Fibroblast of lung (primary cell): ENCODE data around the gene MCRS1. TPM values are rescaled to one million over a fixed set of nuclear protein-coding genes. Genes with fewer than 3 reads are reported as not detected.
"Not testable (repeated sequence)": the region's sequence is repeated elsewhere in the genome, so short reads cannot be mapped to it uniquely, and the experiment has no call there.

Experiments used
- DNase-seq, 2 donors: peaks; one replicate each; pipeline versions ENCODE4 v3.0.0 to v3.0.0-alpha.2; 2010; ENCODE audit warnings: low read depth in 2 of 2
- H2AFZ ChIP-seq: 2 replicates; pipeline ENCODE4 v1.5.1; 2012; ENCODE audit warnings: low read length, control low read depth, inconsistent platforms
- H3K27ac ChIP-seq: 2 replicates; pipeline ENCODE4 v1.5.1; 2011; ENCODE audit warnings: low read length, control low read depth; ENCODE audit not compliant: insufficient read depth
- H3K27me3 ChIP-seq: 2 replicates; pipeline ENCODE4 v1.5.1; 2011; ENCODE audit warnings: mild to moderate bottlenecking, low read length; ENCODE audit not compliant: control insufficient read depth, insufficient read depth
- H3K36me3 ChIP-seq: 2 replicates; pipeline ENCODE4 v1.5.1; 2011; ENCODE audit warnings: low read length; ENCODE audit not compliant: control insufficient read depth, insufficient read depth
- H3K4me1 ChIP-seq: 2 replicates; pipeline ENCODE4 v1.5.1; 2011; ENCODE audit warnings: low read length; ENCODE audit not compliant: control insufficient read depth, insufficient read depth; ENCODE audit errors: extremely low read depth
- H3K4me2 ChIP-seq: 2 replicates; pipeline ENCODE4 v1.5.1; 2011; ENCODE audit warnings: low read length, control low read depth; ENCODE audit not compliant: insufficient read depth; ENCODE audit errors: extremely low read depth
- H3K4me3 ChIP-seq, 4 experiments: fragments of 200-600 bp in 1 of 4; sonication (generic) in 1 of 4; replicated peaks in 1 of 4; 2 replicates each; pipeline ENCODE4 v1.5.1; 2011 to 2016; ENCODE audit warnings: low read length in 4 of 4, low read depth in 3 of 4, mild to moderate bottlenecking in 3 of 4, control low read depth in 2 of 4, inconsistent platforms in 1 of 4, mixed read lengths in 1 of 4; ENCODE audit not compliant: insufficient read depth in 1 of 4; ENCODE audit errors: control extremely low read depth in 1 of 4
- H3K79me2 ChIP-seq: 2 replicates; pipeline ENCODE4 v1.5.1; 2012; ENCODE audit warnings: mild to moderate bottlenecking, low read length, inconsistent platforms; ENCODE audit not compliant: control insufficient read depth, insufficient read depth
- H3K9ac ChIP-seq: 2 replicates; pipeline ENCODE4 v1.5.1; 2011; ENCODE audit warnings: mild to moderate bottlenecking, low read length, control low read depth; ENCODE audit not compliant: insufficient read depth
- H3K9me3 ChIP-seq: 2 replicates; pipeline ENCODE4 v1.5.1; 2012; ENCODE audit warnings: low read depth, low read length; ENCODE audit not compliant: control insufficient read depth, insufficient read depth
- H4K20me1 ChIP-seq: 2 replicates; pipeline ENCODE4 v1.5.1; 2011; ENCODE audit warnings: low read length; ENCODE audit not compliant: control insufficient read depth, insufficient read depth; ENCODE audit errors: extremely low read depth
- CTCF ChIP-seq, 2 donors: IDR thresholded peaks in 1 of 2; conservative IDR thresholded peaks in 1 of 2; 1 replicate in 1 of 2; 2 replicates in 1 of 2; pipeline ENCODE4 v1.5.1; 2011 to 2012; ENCODE audit warnings: low read length in 2 of 2, control low read depth in 1 of 2, inconsistent platforms in 1 of 2, low read depth in 1 of 2, mild to moderate bottlenecking in 1 of 2
- EZH2 ChIP-seq: IDR thresholded peaks from 2 replicates; pipeline ENCODE4 v1.5.1; 2012; ENCODE audit warnings: low read length, control low read depth, mild to moderate bottlenecking; ENCODE audit errors: missing control alignments
- polyA plus RNA-seq, 2 donors: library from polyadenylated mRNA; depleted of rRNA in 1 of 2; stranded (reverse) in 1 of 2; unstranded in 1 of 2; fragments of >200 nt; gene quantifications; 2 replicates each; pipeline ENCODE4 v1.2.1, GENCODE V29; 2011 to 2012; ENCODE audit warnings: missing spikeins in 1 of 2
- total RNA-seq: library from RNA; depleted of rRNA; stranded (reverse); fragments of >200 nt; gene quantifications from 2 replicates; pipeline ENCODE4 v1.2.1, GENCODE V29; 2014

Gene MCRS1
- total and polyA plus RNA-seq, 2 donors (not counting 1 experiment from before 2014, with no cell fraction given) = 51.1 to 52.2 TPM

- no peaks in the 10 kb centered on the region for H3K36me3 ChIP-seq
- TF ChIP-seq CTCF (conservative IDR thresholded peaks at IDR 0.05 in 1 of 2, IDR thresholded peaks at IDR 0.05 in 1 of 2; ENCODE audit: low read depth in 1 of 2, low read length in 2 of 2) = no peak
- TF ChIP-seq EZH2 = no peak
- peaks cover 27% of the 10 kb centered on the region for H3K27me3 ChIP-seq
- peaks cover 7% of the 10 kb centered on the region for H3K4me1 ChIP-seq
- no peak overlapping the region for H3K9ac ChIP-seq
- no peaks in the 10 kb centered on the region for H3K9me3 ChIP-seq
- no peak overlapping the region for H3K27ac ChIP-seq
- DNase-seq = no peak
- H3K79me2 ChIP-seq = no peaks in the 10 kb centered on the region
- no peak overlapping the region for H3K4me3 ChIP-seq
- no peaks in the 10 kb centered on the region for H4K20me1 ChIP-seq
- no peak overlapping the region for H3K4me2 ChIP-seq
- H2AFZ ChIP-seq = no peak overlapping the region
Measured at GRCh38 chr12:49535921-49536525, 31.9 kb downstream of the MCRS1 start.

DNA sequence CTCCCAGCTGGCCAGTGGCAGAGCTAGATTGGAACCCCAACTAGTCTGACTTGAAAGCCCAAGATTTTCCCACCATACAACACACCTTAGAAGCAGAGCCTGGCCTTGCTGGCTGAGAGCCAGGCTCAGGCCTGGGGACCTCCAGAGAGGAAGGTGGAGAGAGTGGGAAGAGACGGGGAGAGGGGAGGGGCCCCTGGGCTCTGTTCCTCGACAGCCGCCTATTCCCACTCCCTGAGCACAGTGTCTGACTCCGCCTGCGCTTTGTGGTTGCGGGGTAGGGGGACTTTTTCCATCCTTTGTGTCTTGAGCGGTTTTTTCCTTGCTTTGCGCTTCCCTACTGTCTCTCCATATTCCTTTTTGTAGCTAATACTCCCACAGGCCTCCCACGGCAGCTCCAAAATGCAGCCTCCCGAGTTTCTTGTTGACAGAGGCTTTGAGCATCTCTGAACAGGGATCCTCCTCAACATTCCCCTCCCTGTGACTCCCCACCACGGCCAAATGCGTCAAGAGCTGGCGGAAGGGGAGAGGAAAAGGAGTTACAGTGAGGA, 33.1 kb downstream of the MCRS1 start:
- Histone ChIP-seq H3K9me3 (no peaks in the 10 kb centered on the region), H3K27ac (no peak overlapping the region), H3K9ac (no peak overlapping the region), H4K20me1 (no peaks in the 10 kb centered on the region), H3K4me2 (no peak overlapping the region), H3K79me2 (no peaks in the 10 kb centered on the region), H3K4me1 (peaks cover 7% of the 10 kb centered on the region), H3K4me3 (no peak overlapping the region), H3K36me3 (no peaks in the 10 kb centered on the region), H3K27me3 (peaks cover 19% of the 10 kb centered on the region), H2AFZ (no peak overlapping the region)
- DNase-seq = no peak
- TF ChIP-seq CTCF (conservative IDR thresholded peaks at IDR 0.05 in 1 of 2, IDR thresholded peaks at IDR 0.05 in 1 of 2; ENCODE audit: low read depth in 1 of 2, low read length in 2 of 2) (no peak), EZH2 (no peak)

DNA sequence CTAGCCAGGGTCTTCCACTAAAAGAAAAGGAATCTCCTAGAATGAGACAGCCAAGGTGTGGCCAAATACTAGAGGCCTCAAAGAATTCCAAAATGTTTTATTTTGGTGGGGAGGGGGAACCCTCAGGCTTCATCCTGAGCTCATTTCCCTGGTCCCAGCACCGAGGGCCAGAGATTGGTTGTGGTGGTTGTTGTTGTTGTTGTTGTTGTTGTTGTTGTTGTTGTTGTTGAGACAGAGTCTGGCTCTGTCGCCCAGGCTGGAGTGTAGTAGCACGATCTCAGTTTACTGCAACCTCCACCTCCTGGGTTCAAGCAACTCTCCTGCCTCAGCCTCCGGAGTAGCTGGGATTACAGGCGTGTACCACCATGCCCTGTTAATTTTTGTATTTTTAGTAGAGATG, 33.8 kb downstream of the MCRS1 start:
- H3K9me3 ChIP-seq, H3K4me2 ChIP-seq, H3K4me1 ChIP-seq, H3K4me3 ChIP-seq, H3K79me2 ChIP-seq, H4K20me1 ChIP-seq, H3K36me3 ChIP-seq, DNase-seq, H3K9ac ChIP-seq, H2AFZ ChIP-seq, H3K27ac ChIP-seq: not testable (repeated sequence)
- peaks cover 12% of the 10 kb centered on the region for H3K27me3 ChIP-seq
